ENCODE data around the gene FLOT1.
A peak's percentile ranks its signal among the peaks of the same experiment; 100 is the strongest.

Gene FLOT1

GRCh38 chr6:30730601-30731435 lies 11.7 kb downstream of the FLOT1 start (continued):
- TF ChIP-seq ZEB2 (tag by site-specific recombination; IDR thresholded peaks at IDR 0.05) (peak; percentile 48; the same call in 1 of the 2 replicates), HIC1 (tag by site-specific recombination; IDR thresholded peaks at IDR 0.05) (0 out of 2 replicates have a peak, but pooled peaks have one; percentile 12), ZNF660 (tag by site-specific recombination; IDR thresholded peaks at IDR 0.05) (peak; percentile 35; the same call in 1 of the 2 replicates), KLF8 (tag by site-specific recombination; IDR thresholded peaks at IDR 0.05) (peak; percentile 50), PRDM2 (tag by site-specific recombination; IDR thresholded peaks at IDR 0.05; ENCODE audit: borderline replicate concordance) (no peak), YY1 (tag by site-specific recombination; IDR thresholded peaks at IDR 0.05) (no peak), ZNF785 (tag by site-specific recombination; IDR thresholded peaks at IDR 0.05) (no peak), ZNF473 (tag by site-specific recombination; IDR thresholded peaks at IDR 0.05) (no peak), ZNF132 (tag by site-specific recombination; IDR thresholded peaks at IDR 0.05; ENCODE audit: borderline replicate concordance) (no peak), ZFP69B (tag by site-specific recombination; IDR thresholded peaks at IDR 0.05) (peak; percentile 44; the same call in 1 of the 2 replicates), ZNF747 (tag by site-specific recombination; IDR thresholded peaks at IDR 0.05) (no peak), ZNF37A (tag by site-specific recombination; IDR thresholded peaks at IDR 0.05) (no peak), REPIN1 (tag by site-specific recombination; IDR thresholded peaks at IDR 0.05; ENCODE audit: low read depth) (no peak), ZBTB44 (tag by site-specific recombination; IDR thresholded peaks at IDR 0.05) (no peak)

GRCh38 chr6:30727920-30728553 lies 14.4 kb downstream of the FLOT1 start:
- Histone ChIP-seq H3K36me3 (ENCODE audit: control insufficient read depth in 2 of 2, insufficient read depth in 1 of 2, low read length in 2 of 2) (peaks cover 13 to 78% of the 10 kb centered on the region in 2 experiments), H3K4me1 (ENCODE audit: control insufficient read depth, insufficient read depth, low read length) (peaks cover 4% of the 10 kb centered on the region)
- TF ChIP-seq ZBTB7A (tag by site-specific recombination; IDR thresholded peaks at IDR 0.05; ENCODE audit: low read depth): no peak
- no peak for TF ChIP-seq ZNF660 (tag by site-specific recombination; IDR thresholded peaks at IDR 0.05)
- peak; percentile 14; the same call in 1 of the 2 replicates for TF ChIP-seq ZNF654 (tag by site-specific recombination; IDR thresholded peaks at IDR 0.05; ENCODE audit: low read depth)
- TF ChIP-seq ZNF549 (tag by site-specific recombination; IDR thresholded peaks at IDR 0.05): no peak
- TF ChIP-seq ZBTB26 (tag by site-specific recombination; optimal IDR thresholded peaks at IDR 0.05): no peak
- TF ChIP-seq ZNF510 (tag by site-specific recombination; IDR thresholded peaks at IDR 0.05; ENCODE audit: insufficient replicate concordance): no peak
- TF ChIP-seq ZNF394 (tag by site-specific recombination; IDR thresholded peaks at IDR 0.05; ENCODE audit: borderline replicate concordance): no peak
- no peak for TF ChIP-seq ZNF548 (tag by site-specific recombination; IDR thresholded peaks at IDR 0.05)
- peak; percentile 68; the same call in 1 of the 2 replicates for TF ChIP-seq ZNF341 (tag by site-specific recombination; IDR thresholded peaks at IDR 0.05; ENCODE audit: low read depth)
- TF ChIP-seq ZNF169 (tag by site-specific recombination; IDR thresholded peaks at IDR 0.05): no peak
- TF ChIP-seq OSR2 (tag by site-specific recombination; IDR thresholded peaks at IDR 0.05): no peak

More at GRCh38 chr6:30727920-30728553, 14.4 kb downstream of the FLOT1 start:
- H3K4me3 ChIP-seq (ENCODE audit: low read depth, low read length): no peak overlapping the region
- ChIA-PET POLR2A (interaction anchor here (1.1 to 6.5 kb wide), 7 partner anchors 8 to 113 kb away, joined by 4 to 61 read pairs (median 7); partner anchors contain the start of genes DHX16 and MDC1), CTCF (interaction anchor here (0.6 to 18.7 kb wide), 13 partner anchors 16 to 711 kb away, joined by 3 to 692 read pairs (median 4); partner anchors contain the start of gene DHX16)
- no peaks in the 10 kb centered on the region for H3K9me3 ChIP-seq (ENCODE audit: control insufficient read depth, insufficient read depth, low read depth, low read length)
- H3K27ac ChIP-seq (ENCODE audit: extremely low read depth, low read depth, low read length): no peak overlapping the region
